HepG2 (cell line): ENCODE measurements around the gene SIRT6. TPM values are rescaled to one million over a fixed set of nuclear protein-coding genes. Genes with fewer than 3 reads are reported as not detected.

Experiments used
- AHR ChIP-seq: IDR thresholded peaks from 2 replicates; pipeline ENCODE4 v1.6.1; 2018; ENCODE audit warnings: missing genetic modification reagents, missing compliant biosample characterization
- BRD4 ChIP-seq: sonication (generic); formaldehyde crosslinking; IDR thresholded peaks from 2 replicates; pipeline ENCODE4 v1.4.0; 2020; ENCODE audit warnings: missing genetic modification reagents
- CREB3 ChIP-seq: sonication (generic); formaldehyde crosslinking; IDR thresholded peaks from 2 replicates; pipeline ENCODE4 v1.5.0; 2020; ENCODE audit warnings: missing genetic modification reagents
- EED ChIP-seq: sonication (generic); formaldehyde crosslinking; IDR thresholded peaks from 2 replicates; pipeline ENCODE4 v1.5.0; 2020; ENCODE audit warnings: mild to moderate bottlenecking, missing genetic modification reagents
- FOXM1 ChIP-seq: sonication (generic); formaldehyde crosslinking; IDR thresholded peaks from 2 replicates; pipeline ENCODE4 v1.5.0; 2020; ENCODE audit warnings: missing genetic modification reagents
- FOXO1 ChIP-seq: sonication (generic); formaldehyde crosslinking; IDR thresholded peaks from 2 replicates; pipeline ENCODE4 v1.4.0; 2020; ENCODE audit warnings: missing genetic modification reagents
- GABPB1 ChIP-seq: IDR thresholded peaks from 2 replicates; pipeline ENCODE4 v1.6.1; 2016; ENCODE audit warnings: mild to moderate bottlenecking, missing genetic modification reagents, moderate library complexity, missing compliant biosample characterization
- HINFP ChIP-seq: sonication (generic); formaldehyde crosslinking; IDR thresholded peaks from 2 replicates; pipeline ENCODE4 v1.4.0; 2020; ENCODE audit warnings: low read depth, mild to moderate bottlenecking, missing genetic modification reagents
- JUND ChIP-seq: sonication (generic); formaldehyde crosslinking; IDR thresholded peaks from 2 replicates; pipeline ENCODE4 v1.8.0; 2022; ENCODE audit warnings: mild to moderate bottlenecking, missing genetic modification reagents
- KLF9 ChIP-seq: IDR thresholded peaks from 2 replicates; pipeline ENCODE4 v1.6.1; 2016; ENCODE audit warnings: low read depth
- MEF2D ChIP-seq: sonication (generic); formaldehyde crosslinking; IDR thresholded peaks from 2 replicates; pipeline ENCODE4 v1.5.1; 2020; ENCODE audit warnings: mild to moderate bottlenecking, missing genetic modification reagents
- MTA1 ChIP-seq: sonication (generic); formaldehyde crosslinking; IDR thresholded peaks from 2 replicates; pipeline ENCODE4 v1.4.0; 2020; ENCODE audit warnings: missing genetic modification reagents, mild to moderate bottlenecking, borderline replicate concordance
- NCOA2 ChIP-seq: sonication (generic); formaldehyde crosslinking; IDR thresholded peaks from 2 replicates; pipeline ENCODE4 v1.8.0; 2022; ENCODE audit warnings: inconsistent platforms
- PCBP2 ChIP-seq: fragments of 200-400 bp; formaldehyde crosslinking; optimal IDR thresholded peaks from 2 replicates; pipeline ENCODE3; 2018; ENCODE audit warnings: low read length, low read depth; ENCODE audit not compliant: poor library complexity, severe bottlenecking
- POLR2G ChIP-seq: fragments of 200-400 bp; formaldehyde crosslinking; IDR thresholded peaks from 2 replicates; pipeline ENCODE4 v1.6.1; 2018; ENCODE audit warnings: mild to moderate bottlenecking, low read depth, low read length, moderate library complexity
- SOX13 ChIP-seq, 3 experiments: fragments of 450-650 bp in 1 of 3; sonication (generic) in 1 of 3; formaldehyde crosslinking in 1 of 3; IDR thresholded peaks in 2 of 3; conservative IDR thresholded peaks in 1 of 3; 2 replicates each; pipeline versions ENCODE4 v1.5.0 to v1.6.1; 2016 to 2020; ENCODE audit warnings: antibody characterized with exemption in 1 of 3, mild to moderate bottlenecking in 1 of 3, missing compliant biosample characterization in 1 of 3, missing genetic modification reagents in 1 of 3, moderate library complexity in 1 of 3
- TEAD3 ChIP-seq: optimal IDR thresholded peaks from 2 replicates; pipeline ENCODE3; 2016; ENCODE audit warnings: borderline replicate concordance
- YY1 ChIP-seq: IDR thresholded peaks from 2 replicates; pipeline ENCODE4 v1.6.1; 2011; ENCODE audit warnings: low read length, low read depth, moderate library complexity, mild to moderate bottlenecking; ENCODE audit not compliant: insufficient read depth, insufficient replicate concordance
- ZFP37 ChIP-seq: sonication (generic); formaldehyde crosslinking; IDR thresholded peaks from 2 replicates; pipeline ENCODE4 v1.4.0; 2020; ENCODE audit warnings: missing genetic modification reagents, borderline replicate concordance
- ZNF20 ChIP-seq: sonication (generic); formaldehyde crosslinking; IDR thresholded peaks from 2 replicates; pipeline ENCODE4 v1.4.0; 2020; ENCODE audit warnings: mild to moderate bottlenecking, moderate library complexity, missing genetic modification reagents
- ZNF296 ChIP-seq: sonication (generic); formaldehyde crosslinking; conservative IDR thresholded peaks from 2 replicates; pipeline ENCODE4 v1.5.0; 2020; ENCODE audit warnings: mild to moderate bottlenecking, missing genetic modification reagents
- ZNF501 ChIP-seq: sonication (generic); formaldehyde crosslinking; IDR thresholded peaks from 2 replicates; pipeline ENCODE4 v1.5.1; 2020; ENCODE audit warnings: mild to moderate bottlenecking, moderate library complexity, missing genetic modification reagents
- ZNF550 ChIP-seq: sonication (generic); formaldehyde crosslinking; IDR thresholded peaks from 2 replicates; pipeline ENCODE4 v1.4.0; 2020; ENCODE audit warnings: mild to moderate bottlenecking, missing genetic modification reagents, borderline replicate concordance
- ZNF660 ChIP-seq: sonication (generic); formaldehyde crosslinking; IDR thresholded peaks from 2 replicates; pipeline ENCODE4 v1.5.1; 2020; ENCODE audit warnings: mild to moderate bottlenecking, low read depth, missing genetic modification reagents, borderline replicate concordance
- ZNF792 ChIP-seq: IDR thresholded peaks from 2 replicates; pipeline ENCODE4 v1.6.1; 2016
- ZSCAN12 ChIP-seq: sonication (generic); formaldehyde crosslinking; IDR thresholded peaks from 2 replicates; pipeline ENCODE4 v1.9.0; 2021; ENCODE audit warnings: mild to moderate bottlenecking, missing genetic modification reagents
- polyA plus RNA-seq, 8 experiments: library from polyadenylated mRNA; depleted of rRNA in 3 of 8; stranded (reverse) in 7 of 8; unstranded in 1 of 8; fragments of >200 nt; fragmentation: Illumina TruSeq in 4 of 8; extraction: Trizol in 4 of 8; gene quantifications; 2 replicates each; pipeline versions ENCODE4 v1.2.1 to v1.2.3, GENCODE V29; 2011 to 2016; ENCODE audit warnings: low read depth in 4 of 8, missing spikeins in 1 of 8, mixed read lengths in 1 of 8; ENCODE audit not compliant: insufficient read depth in 1 of 8
- total RNA-seq, 5 experiments: library from RNA; depleted of rRNA; stranded (reverse); fragments of >200 nt; fragmentation: Illumina TruSeq; extraction: Trizol; gene quantifications; 2 replicates each; pipeline ENCODE4 v1.2.3, GENCODE V29; 2016; ENCODE audit warnings: low read depth in 1 of 5
- TF ChIP-seq, protein P1 (sequence below): sonication (generic); formaldehyde crosslinking; IDR thresholded peaks from 2 replicates; pipeline ENCODE4 v1.8.0; 2022; ENCODE audit warnings: missing genetic modification reagents, mild to moderate bottlenecking, moderate library complexity, borderline replicate concordance

Gene SIRT6
- total and polyA plus RNA-seq, 2 of the 13 experiments (the other 11 are each of a cell fraction or from before 2014, with no cell fraction given): 11.0 to 18.4 TPM

DNA sequence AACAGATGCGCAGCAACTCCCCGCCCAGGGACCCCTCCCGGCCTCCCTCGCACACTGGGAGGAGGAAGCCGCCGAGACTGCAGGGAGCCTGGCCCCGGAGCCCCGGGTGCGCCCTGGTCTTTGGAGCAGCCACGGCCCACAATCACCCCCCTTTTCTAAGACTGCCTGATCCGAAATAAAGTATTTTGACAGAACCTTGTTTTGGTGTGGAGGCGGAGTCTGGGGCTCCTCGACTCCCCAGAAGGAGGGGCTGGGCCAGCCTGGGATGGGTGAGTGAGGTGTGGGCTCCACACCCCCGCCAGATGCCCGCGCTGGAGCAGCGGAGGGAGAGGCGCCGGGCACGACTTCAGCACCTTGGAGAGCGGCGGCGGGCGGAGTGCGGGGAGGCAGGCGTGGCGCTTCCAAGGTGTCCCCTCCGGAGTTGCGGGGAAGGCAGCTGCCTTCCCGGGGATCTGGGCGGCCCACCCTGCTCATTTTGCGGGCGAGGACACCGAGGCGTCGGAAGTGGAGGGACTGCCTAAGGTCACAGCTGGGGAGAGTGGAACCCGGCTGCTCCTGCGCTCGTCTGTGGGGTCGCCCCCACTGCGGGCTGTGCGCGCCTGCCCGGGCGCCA lies 9.4 kb downstream of the SIRT6 start (continued):
- no peak for TF ChIP-seq JUND (CRISPR knock-in tag)
- TF ChIP-seq ZNF792 (CRISPR knock-in tag): peak; percentile 85
- TF ChIP-seq, protein P1, sequence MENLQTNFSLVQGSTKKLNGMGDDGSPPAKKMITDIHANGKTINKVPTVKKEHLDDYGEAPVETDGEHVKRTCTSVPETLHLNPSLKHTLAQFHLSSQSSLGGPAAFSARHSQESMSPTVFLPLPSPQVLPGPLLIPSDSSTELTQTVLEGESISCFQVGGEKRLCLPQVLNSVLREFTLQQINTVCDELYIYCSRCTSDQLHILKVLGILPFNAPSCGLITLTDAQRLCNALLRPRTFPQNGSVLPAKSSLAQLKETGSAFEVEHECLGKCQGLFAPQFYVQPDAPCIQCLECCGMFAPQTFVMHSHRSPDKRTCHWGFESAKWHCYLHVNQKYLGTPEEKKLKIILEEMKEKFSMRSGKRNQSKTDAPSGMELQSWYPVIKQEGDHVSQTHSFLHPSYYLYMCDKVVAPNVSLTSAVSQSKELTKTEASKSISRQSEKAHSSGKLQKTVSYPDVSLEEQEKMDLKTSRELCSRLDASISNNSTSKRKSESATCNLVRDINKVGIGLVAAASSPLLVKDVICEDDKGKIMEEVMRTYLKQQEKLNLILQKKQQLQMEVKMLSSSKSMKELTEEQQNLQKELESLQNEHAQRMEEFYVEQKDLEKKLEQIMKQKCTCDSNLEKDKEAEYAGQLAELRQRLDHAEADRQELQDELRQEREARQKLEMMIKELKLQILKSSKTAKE: no peak
- peak; percentile 26; the same call in 1 of the 2 replicates for TF ChIP-seq NCOA2 (CRISPR knock-in tag)
- TF ChIP-seq ZNF501: peak; percentile 54; the same call in 1 of the 2 replicates
- TF ChIP-seq MEF2D (CRISPR knock-in tag): peak; percentile 71
- no peak for TF ChIP-seq PCBP2
- TF ChIP-seq MTA1 (CRISPR knock-in tag): no peak
- no peak for TF ChIP-seq BRD4 (CRISPR knock-in tag)
- TF ChIP-seq GABPB1 (CRISPR knock-in tag): peak; percentile 61; the same call in 1 of the 2 replicates
- TF ChIP-seq ZNF550 (CRISPR knock-in tag): no peak
- no peak for TF ChIP-seq FOXM1
- no peak for TF ChIP-seq ZNF20
- 0 out of 2 replicates have a peak, but pooled peaks have one; percentile 32 for TF ChIP-seq AHR (CRISPR knock-in tag)
- 0 out of 2 replicates have a peak, but pooled peaks have one; percentile 39 for TF ChIP-seq FOXO1
- TF ChIP-seq ZSCAN12 (CRISPR knock-in tag): no peak
- no peak for TF ChIP-seq ZNF660
- peak; percentile 24 for TF ChIP-seq TEAD3 (CRISPR knock-in tag)
- no peak for TF ChIP-seq KLF9 (CRISPR knock-in tag)
- TF ChIP-seq ZNF296 (CRISPR knock-in tag): 0 out of 2 replicates have a peak, but pooled peaks have one; percentile 68
- peak; percentile 82; the same call in 1 of the 2 replicates for TF ChIP-seq ZFP37
- peak; percentile 87 for TF ChIP-seq EED
- TF ChIP-seq SOX13 (IDR thresholded peaks at IDR 0.05): no peak
- 0 out of 4 replicates have a peak, but pooled peaks of 1 of the 2 experiments have one; percentile 38 for TF ChIP-seq SOX13 (CRISPR knock-in tag; conservative IDR thresholded peaks at IDR 0.05 in 1 of 2, IDR thresholded peaks at IDR 0.05 in 1 of 2)
- TF ChIP-seq HINFP (CRISPR knock-in tag): no peak
- no peak for TF ChIP-seq YY1
- no peak for TF ChIP-seq POLR2G
- TF ChIP-seq CREB3 (CRISPR knock-in tag): no peak
